Jurkat, Clone E6-1 (cell line): Measurements from ENCODE around the gene SMAP1.
"Not testable (repeated sequence)": the region's sequence is repeated elsewhere in the genome, so short reads cannot be mapped to it uniquely, and the experiment has no call there.

ENCODE experiments used
- DNase-seq: peaks from one replicate; pipeline ENCODE4 v3.0.0-alpha.2; 2011; ENCODE audit warnings: low read depth, low spot score
- H3K4me3 ChIP-seq: 2 replicates; pipeline ENCODE4 v1.5.1; 2011; ENCODE audit warnings: mild to moderate bottlenecking, low read length, control low read depth, moderate library complexity

SMAP1 gene

DNA sequence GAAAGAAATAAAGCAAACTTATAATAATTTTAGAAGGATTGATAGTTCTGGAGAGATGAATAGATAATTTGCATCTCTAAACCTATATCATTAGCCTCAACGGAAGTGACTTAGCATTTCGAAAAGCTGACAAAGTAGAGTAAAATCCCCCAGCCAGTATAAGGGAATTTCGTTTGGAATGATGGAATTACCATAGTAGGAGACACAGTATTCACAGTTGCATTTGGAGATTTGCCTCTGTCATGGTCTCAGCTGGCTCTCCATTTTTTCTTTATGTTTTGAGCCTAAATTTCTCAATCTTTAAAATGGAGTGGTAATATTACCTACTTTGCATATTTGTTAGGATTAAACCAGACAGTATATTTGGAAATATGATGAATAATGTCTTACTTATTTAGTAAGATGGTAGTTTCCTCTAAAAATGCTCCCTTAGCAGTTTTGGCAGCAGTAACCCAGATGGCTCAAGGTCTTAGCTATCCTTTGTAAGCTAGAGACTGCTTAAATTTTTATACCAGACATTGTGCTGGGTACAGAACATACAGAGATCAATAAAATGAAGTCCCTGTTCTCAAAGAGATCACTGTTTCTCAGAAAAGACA lies 58.2 kb downstream of the SMAP1 start:
- no peak for DNase-seq
- H3K4me3 ChIP-seq, result no peak overlapping the region

- DNase-seq, result no peak
- no peak overlapping the region for H3K4me3 ChIP-seq
These were observed 66.7 kb downstream of the SMAP1 start for GRCh38 chr6:70734381-70734780.

DNA sequence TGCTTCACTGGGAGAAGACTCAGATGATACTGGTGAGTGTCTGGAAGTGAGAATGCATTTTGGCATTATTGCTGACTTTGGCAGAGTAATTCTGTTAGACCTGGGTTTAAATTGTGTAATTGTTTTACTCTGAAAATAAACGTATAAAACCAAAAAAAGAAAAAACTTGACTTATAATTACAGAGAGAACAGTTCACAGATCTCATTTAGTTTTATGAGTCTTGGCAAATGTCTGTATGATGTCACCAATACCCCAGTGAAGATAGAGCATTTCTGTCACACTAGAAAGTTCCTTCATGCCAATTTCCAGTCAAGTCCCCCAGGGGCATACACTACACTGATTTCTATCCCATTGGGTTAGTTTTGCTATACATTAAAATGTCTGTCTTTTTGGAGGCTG lies 67.3 kb downstream of the SMAP1 start:
- H3K4me3 ChIP-seq, result no peak overlapping the region
- no peak for DNase-seq

- DNase-seq, result no peak
- no peak overlapping the region for H3K4me3 ChIP-seq
These were observed 67.8 kb downstream of the SMAP1 start for GRCh38 chr6:70735513-70735912.

DNA sequence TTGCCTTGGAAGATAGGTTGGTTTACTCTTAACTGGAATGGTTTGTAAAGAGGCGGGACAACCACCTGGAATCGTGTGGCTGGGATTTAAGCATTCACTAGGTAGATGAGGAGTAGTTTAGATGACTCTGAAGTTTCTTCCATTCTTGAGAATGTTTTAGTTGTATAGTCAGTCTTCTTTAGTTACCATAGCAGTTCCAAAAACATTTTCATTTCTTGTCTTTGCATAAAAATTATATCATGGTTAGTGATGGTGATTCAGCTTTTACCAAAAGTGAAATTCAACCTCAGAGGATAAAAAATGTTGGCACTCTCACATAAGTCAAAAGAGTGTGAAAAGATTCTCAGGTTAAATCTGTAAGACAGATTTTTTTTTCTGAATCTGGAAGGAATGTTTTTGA lies 70.3 kb downstream of the SMAP1 start:
- DNase-seq, result no peak
- no peak overlapping the region for H3K4me3 ChIP-seq

- DNase-seq, result no peak
- no peak overlapping the region for H3K4me3 ChIP-seq
These were observed 71.9 kb downstream of the SMAP1 start for GRCh38 chr6:70739534-70739933.

GRCh38 chr6:70740746-70741145 lies 73.1 kb downstream of the SMAP1 start:
- H3K4me3 ChIP-seq, DNase-seq: not testable (repeated sequence)

DNA sequence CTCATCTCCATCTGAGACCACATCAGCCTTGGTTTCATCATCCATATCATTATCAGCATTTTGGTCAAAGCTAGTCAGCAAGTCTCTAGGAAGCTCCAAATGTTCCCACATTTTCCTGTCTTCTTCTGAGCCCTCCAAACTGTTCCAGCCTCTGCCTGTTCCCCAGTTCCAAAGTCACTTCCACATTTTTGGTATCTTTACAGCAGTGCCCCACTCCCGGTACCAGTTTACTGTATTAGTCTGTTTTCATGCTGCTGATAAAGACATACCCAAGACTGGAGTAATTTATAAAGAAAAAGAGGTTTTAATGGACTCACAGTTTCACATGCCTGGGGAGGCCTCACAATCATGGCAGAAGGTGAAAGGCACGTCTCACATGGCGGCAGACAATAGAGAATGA lies 74.8 kb downstream of the SMAP1 start:
- DNase-seq, result not testable (repeated sequence)

GRCh38 chr6:70753870-70754380 lies 86.2 kb downstream of the SMAP1 start:
- DNase-seq, result no peak
- no peak overlapping the region for H3K4me3 ChIP-seq

More for the DNA sequence above, 74.8 kb downstream of the SMAP1 start:
- not testable (repeated sequence) for H3K4me3 ChIP-seq

DNA sequence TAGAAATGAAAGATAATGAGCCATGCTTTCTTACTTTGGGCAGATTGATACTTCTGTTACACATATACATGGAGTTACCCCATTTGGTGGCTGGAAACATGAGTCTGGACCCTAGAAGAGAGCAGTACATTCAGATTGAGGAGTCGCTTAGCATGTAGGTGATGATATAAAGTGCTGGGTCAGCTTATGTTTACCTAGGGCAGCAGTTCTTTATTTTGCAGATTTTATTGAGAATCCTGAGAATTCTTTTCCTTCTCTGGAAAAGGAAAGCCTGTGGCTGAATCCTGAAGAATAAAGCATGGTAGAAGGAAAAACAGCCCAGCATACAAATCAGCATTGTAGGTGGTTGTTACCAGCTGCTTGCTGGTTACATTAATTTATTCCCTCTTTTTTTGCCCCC lies 91.2 kb downstream of the SMAP1 start:
- no peak overlapping the region for H3K4me3 ChIP-seq
- no peak for DNase-seq

GRCh38 chr6:70763754-70764510 lies 96.2 kb downstream of the SMAP1 start:
- no peak overlapping the region for H3K4me3 ChIP-seq
- no peak for DNase-seq

GRCh38 chr6:70764706-70765105 lies 97.0 kb downstream of the SMAP1 start:
- DNase-seq, result no peak
- no peak overlapping the region for H3K4me3 ChIP-seq

GRCh38 chr6:70771351-70771750 lies 103.7 kb downstream of the SMAP1 start:
- not testable (repeated sequence) for H3K4me3 ChIP-seq, DNase-seq

- no peak for DNase-seq
These were observed 112.3 kb downstream of the SMAP1 start for GRCh38 chr6:70779934-70780333.

DNA sequence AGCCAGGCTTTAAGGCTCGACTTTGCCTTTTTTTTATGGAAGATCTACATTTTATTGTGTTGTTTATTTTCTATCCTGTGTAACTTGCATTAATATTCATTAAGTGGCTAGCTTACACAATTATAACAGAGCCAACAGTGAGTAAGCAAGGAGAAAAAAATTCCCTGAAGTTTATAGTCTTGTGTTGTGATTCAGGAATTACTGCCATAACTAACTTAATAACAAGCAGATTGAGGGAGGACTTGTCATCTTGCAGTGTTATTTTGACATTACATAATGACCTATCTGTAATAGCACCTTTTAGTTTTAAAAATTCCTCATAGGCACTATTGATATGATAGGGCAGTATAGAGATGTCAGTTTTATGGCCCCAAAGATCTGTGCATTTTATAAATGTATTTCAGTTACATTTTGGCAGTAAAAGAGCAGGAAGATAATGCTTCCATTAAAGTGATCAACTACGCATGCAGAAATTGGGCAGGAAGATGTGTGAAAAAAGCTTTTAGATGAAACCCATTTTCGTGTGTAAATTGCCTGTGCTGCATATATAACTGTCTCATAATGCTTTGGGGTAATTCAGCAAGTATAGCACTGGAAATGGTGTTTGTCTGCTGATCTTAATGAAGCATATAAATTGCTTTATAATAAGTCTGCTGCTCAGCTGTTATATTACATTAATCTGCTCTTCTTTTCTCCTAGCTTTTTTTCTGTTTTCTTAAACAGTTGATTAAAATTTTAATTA lies 123.0 kb downstream of the SMAP1 start:
- DNase-seq, result no peak
- H3K4me3 ChIP-seq, result no peak overlapping the region

More at GRCh38 chr6:70779934-70780333, 112.3 kb downstream of the SMAP1 start:
- H3K4me3 ChIP-seq, result no peak overlapping the region

DNA sequence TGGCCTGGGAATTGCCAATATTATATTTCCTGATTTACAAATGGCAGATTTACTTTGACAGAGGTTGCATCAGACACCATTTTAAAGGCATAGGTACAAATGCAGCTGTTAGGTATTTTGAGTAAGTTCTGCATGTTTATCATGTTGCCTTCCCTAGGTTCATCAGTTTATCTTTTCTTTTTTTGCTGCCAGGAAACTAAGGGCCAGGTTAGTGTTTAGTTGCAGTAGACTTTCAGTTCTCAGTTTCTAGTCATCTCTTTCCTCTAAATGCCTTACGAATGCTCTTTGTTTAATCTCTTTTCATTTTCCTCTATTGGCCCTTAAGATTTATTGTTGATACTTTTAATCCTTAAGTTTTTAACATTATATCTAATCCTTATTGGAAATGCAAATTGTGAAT lies 129.9 kb downstream of the SMAP1 start:
- no peak for DNase-seq
- H3K4me3 ChIP-seq, result no peak overlapping the region

DNA sequence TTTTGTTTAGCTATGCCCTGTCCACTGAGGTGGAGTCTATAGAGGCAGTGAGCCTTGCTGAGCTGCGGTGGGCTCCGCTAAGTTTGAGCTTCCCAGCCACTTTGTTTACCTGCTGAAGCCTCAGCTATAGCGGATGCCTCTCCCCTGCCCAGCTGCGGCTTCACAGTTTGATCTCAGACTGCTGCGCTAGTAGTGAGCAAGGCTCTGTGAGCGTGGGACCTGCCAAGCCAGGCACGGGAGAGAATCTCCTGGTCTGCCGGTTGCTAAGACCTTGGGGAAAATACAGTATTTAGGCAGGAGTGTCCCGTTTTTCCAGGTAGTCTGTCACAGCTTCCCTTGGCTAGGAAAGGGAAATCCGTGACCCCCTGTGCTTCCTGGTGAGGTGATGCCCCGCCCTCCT lies 138.4 kb downstream of the SMAP1 start:
- no peak overlapping the region for H3K4me3 ChIP-seq
- DNase-seq, result no peak

GRCh38 chr6:70811788-70812187 lies 144.1 kb downstream of the SMAP1 start:
- DNase-seq, result no peak
- H3K4me3 ChIP-seq, result no peak overlapping the region

GRCh38 chr6:70813885-70814284 lies 146.2 kb downstream of the SMAP1 start:
- no peak for DNase-seq
- no peak overlapping the region for H3K4me3 ChIP-seq

DNA sequence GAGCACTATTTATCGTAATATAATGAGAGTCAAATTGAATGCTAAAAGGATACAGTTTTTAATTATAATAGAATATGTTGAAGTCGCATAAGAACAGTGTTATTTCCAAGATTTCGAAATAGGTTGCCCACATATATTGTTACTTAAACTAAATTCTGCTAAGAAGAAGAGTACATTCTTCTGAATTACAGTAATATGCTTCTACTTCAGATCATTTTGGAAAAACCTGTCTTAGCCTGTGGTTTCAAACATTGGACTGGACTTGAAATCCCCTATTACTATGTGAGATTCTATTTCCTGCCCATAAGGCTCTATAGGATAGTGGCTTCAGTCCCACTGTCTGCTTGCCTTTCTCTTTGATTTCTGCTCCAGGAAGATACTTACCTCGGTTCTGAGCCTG lies 152.0 kb downstream of the SMAP1 start:
- DNase-seq, result no peak

More for the DNA sequence above, 152.0 kb downstream of the SMAP1 start:
- no peak overlapping the region for H3K4me3 ChIP-seq
